Panc1 (cell line): ENCODE measurements around the gene ARHGEF40. TPM values are rescaled to one million over a fixed set of nuclear protein-coding genes. Genes with fewer than 3 reads are reported as not detected.

Experiments
- ATAC-seq: fragments of 200-7000 bp; cut with Tn5 transposase; 2 replicates; pipeline ENCODE4 v1.9.1; 2020; ENCODE audit warnings: mild to moderate bottlenecking, moderate library complexity
- BruUV-seq: library from RNA; stranded (reverse); fragments of 400-500 nt; replicated peaks from 2 replicates; lab custom pipeline; 2021; lab: Mats Ljungman, UMichigan
- CTCF ChIA-PET: fragments of 300-600 bp; sonication (Branson Sonifier 250); formaldehyde crosslinking; loops from one replicate; lab custom pipeline; 2022; ENCODE audit warnings: antibody characterized with exemption; lab: Charles Lee
- POLR2A ChIA-PET: fragments of 300-600 bp; sonication (Branson Sonifier 250); formaldehyde crosslinking; loops from one replicate; lab custom pipeline; 2022; ENCODE audit warnings: antibody characterized with exemption; lab: Charles Lee
- DNase-seq: peaks from one replicate; pipeline ENCODE4 v3.0.0-alpha.2; 2010; ENCODE audit warnings: low read depth, low spot score
- H3K27ac ChIP-seq: 2 replicates; pipeline ENCODE4 v1.5.1; 2011; ENCODE audit warnings: mild to moderate bottlenecking, low read length, inconsistent platforms
- H3K27me3 ChIP-seq: fragments of 200-500 bp; sonication (Bioruptor generic); 2 replicates; pipeline ENCODE4 v1.6.0; 2014; ENCODE audit warnings: low read length, inconsistent platforms; ENCODE audit not compliant: control insufficient read depth, insufficient read depth
- H3K36me3 ChIP-seq: fragments of 200-500 bp; sonication (Bioruptor generic); 2 replicates; pipeline ENCODE4 v1.5.1; 2014; ENCODE audit warnings: inconsistent platforms, mild to moderate bottlenecking, low read length, moderate library complexity; ENCODE audit not compliant: control insufficient read depth, insufficient read depth
- H3K4me1 ChIP-seq: 2 replicates; pipeline ENCODE4 v1.5.1; 2011; ENCODE audit warnings: inconsistent platforms, mild to moderate bottlenecking, low read length, moderate library complexity; ENCODE audit not compliant: control insufficient read depth, insufficient read depth
- H3K4me3 ChIP-seq, 2 experiments: 2 replicates each; pipeline ENCODE4 v1.5.1; 2011 to 2012; ENCODE audit warnings: low read depth in 2 of 2, low read length in 2 of 2, mild to moderate bottlenecking in 2 of 2, inconsistent platforms in 1 of 2, moderate library complexity in 1 of 2
- H3K9me3 ChIP-seq: fragments of 200-500 bp; sonication (Bioruptor generic); 2 replicates; pipeline ENCODE4 v1.5.1; 2014; ENCODE audit warnings: low read depth, mild to moderate bottlenecking, inconsistent platforms, low read length, moderate library complexity; ENCODE audit not compliant: control insufficient read depth, insufficient read depth
- CTCF ChIP-seq: fragments of 450-650 bp; IDR thresholded peaks from 2 replicates; pipeline ENCODE4 v1.5.1; 2017; ENCODE audit warnings: mild to moderate bottlenecking
- POLR2AphosphoS5 ChIP-seq: IDR thresholded peaks from 2 replicates; pipeline ENCODE4 v1.6.1; 2012; ENCODE audit warnings: mild to moderate bottlenecking, low read depth, low read length, moderate library complexity
- SIN3A ChIP-seq: IDR thresholded peaks from 2 replicates; pipeline ENCODE4 v1.6.1; 2012; ENCODE audit warnings: low read depth, mild to moderate bottlenecking, low read length, moderate library complexity, borderline replicate concordance; ENCODE audit not compliant: insufficient read depth
- TCF7L2 ChIP-seq: IDR thresholded peaks from 2 replicates; pipeline ENCODE4 v1.6.1; 2011; ENCODE audit warnings: mild to moderate bottlenecking, low read depth, low read length, inconsistent platforms
- in situ Hi-C: cut with HindIII; loops from 2 replicates; pipeline ENCODE4 v1.10.0; 2016; ENCODE audit warnings: low sequenced_read_pairs, low pct_unique_long_range_greater_than_20kb
- intact Hi-C: fragments of 100-400 bp; cut with micrococcal nuclease; formaldehyde crosslinking; loops from one replicate; pipeline ENCODE4 v1.10.0; 2022; ENCODE audit not compliant: unreplicated experiment
- total RNA-seq: library from RNA; stranded (reverse); gene quantifications from one replicate; pipeline ENCODE4 v1.2.1, GENCODE V29; 2021; ENCODE audit not compliant: unreplicated experiment
- TF ChIP-seq, protein P1 (sequence below), 2 experiments: IDR thresholded peaks; 2 replicates each; pipeline ENCODE4 v1.6.1; 2011 to 2012; ENCODE audit warnings: low read depth in 2 of 2, control low read depth in 1 of 2, low read length in 1 of 2, mild to moderate bottlenecking in 1 of 2, moderate library complexity in 1 of 2; ENCODE audit not compliant: insufficient read depth in 1 of 2

ARHGEF40 gene
- total RNA-seq, 1 experiment from 2014 or later: 11.1 TPM

DNA sequence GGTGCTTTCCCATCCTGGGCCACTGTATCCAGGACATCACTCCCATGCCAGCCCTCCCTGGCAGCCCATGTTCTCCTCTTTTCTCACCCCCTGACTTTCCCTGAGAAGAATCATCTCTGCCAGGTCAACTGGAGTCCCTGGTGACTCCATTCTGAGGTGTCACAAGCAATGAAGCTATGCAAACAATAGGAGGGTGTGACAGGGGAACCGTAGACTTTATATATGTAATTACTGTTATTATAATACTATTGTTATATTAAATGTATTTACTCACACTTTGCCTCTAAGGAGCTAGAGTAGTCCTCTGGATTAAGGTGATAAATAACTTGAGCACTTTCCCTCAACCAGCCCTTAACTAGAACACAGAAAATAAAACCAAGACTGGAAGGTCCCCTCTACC, 19.2 kb downstream of the ARHGEF40 start:
- in situ Hi-C loops (no loop called here), intact Hi-C loops (no loop called here)
- BruUV-seq: no TSS peak
- no peak for ATAC-seq
- CTCF ChIA-PET: interaction anchor here (0.7 kb wide), 1 partner anchor 22 kb away, joined by 3 read pairs; no protein-coding TSS in a partner anchor
- no peaks in the 10 kb centered on the region for H3K27me3 ChIP-seq
- no peak overlapping the region for H3K4me3 ChIP-seq
- TF ChIP-seq CTCF: no peak
- no peaks in the 10 kb centered on the region; the same call in 1 of the 2 replicates for H3K4me1 ChIP-seq
- H3K9me3 ChIP-seq: no peaks in the 10 kb centered on the region
- POLR2A ChIA-PET: no interaction called here
- no peaks in the 10 kb centered on the region for H3K36me3 ChIP-seq
- no peak overlapping the region for H3K27ac ChIP-seq
- no peak for DNase-seq

GRCh38 chr14:21089877-21090193, 19.7 kb downstream of the ARHGEF40 start:
- Histone ChIP-seq H3K4me1 (no peaks in the 10 kb centered on the region; the same call in 1 of the 2 replicates), H3K27me3 (no peaks in the 10 kb centered on the region), H3K27ac (no peak overlapping the region), H3K36me3 (no peaks in the 10 kb centered on the region), H3K4me3 (no peak overlapping the region), H3K9me3 (no peaks in the 10 kb centered on the region)
- ATAC-seq (no peak), DNase-seq (no peak)
- no TSS peak for BruUV-seq
- intact Hi-C loops (no loop called here), in situ Hi-C loops (no loop called here)
- TF ChIP-seq, protein P1, sequence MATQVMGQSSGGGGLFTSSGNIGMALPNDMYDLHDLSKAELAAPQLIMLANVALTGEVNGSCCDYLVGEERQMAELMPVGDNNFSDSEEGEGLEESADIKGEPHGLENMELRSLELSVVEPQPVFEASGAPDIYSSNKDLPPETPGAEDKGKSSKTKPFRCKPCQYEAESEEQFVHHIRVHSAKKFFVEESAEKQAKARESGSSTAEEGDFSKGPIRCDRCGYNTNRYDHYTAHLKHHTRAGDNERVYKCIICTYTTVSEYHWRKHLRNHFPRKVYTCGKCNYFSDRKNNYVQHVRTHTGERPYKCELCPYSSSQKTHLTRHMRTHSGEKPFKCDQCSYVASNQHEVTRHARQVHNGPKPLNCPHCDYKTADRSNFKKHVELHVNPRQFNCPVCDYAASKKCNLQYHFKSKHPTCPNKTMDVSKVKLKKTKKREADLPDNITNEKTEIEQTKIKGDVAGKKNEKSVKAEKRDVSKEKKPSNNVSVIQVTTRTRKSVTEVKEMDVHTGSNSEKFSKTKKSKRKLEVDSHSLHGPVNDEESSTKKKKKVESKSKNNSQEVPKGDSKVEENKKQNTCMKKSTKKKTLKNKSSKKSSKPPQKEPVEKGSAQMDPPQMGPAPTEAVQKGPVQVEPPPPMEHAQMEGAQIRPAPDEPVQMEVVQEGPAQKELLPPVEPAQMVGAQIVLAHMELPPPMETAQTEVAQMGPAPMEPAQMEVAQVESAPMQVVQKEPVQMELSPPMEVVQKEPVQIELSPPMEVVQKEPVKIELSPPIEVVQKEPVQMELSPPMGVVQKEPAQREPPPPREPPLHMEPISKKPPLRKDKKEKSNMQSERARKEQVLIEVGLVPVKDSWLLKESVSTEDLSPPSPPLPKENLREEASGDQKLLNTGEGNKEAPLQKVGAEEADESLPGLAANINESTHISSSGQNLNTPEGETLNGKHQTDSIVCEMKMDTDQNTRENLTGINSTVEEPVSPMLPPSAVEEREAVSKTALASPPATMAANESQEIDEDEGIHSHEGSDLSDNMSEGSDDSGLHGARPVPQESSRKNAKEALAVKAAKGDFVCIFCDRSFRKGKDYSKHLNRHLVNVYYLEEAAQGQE (IDR thresholded peaks at IDR 0.05; ENCODE audit: insufficient read depth in 1 of 2, low read depth in 2 of 2, low read length in 1 of 2): no peak
- no peak for TF ChIP-seq SIN3A
- TF ChIP-seq POLR2AphosphoS5: no peak
- TF ChIP-seq CTCF: no peak
- no peak for TF ChIP-seq TCF7L2
- POLR2A ChIA-PET: no interaction called here
- CTCF ChIA-PET: interaction anchor here (0.7 to 1.3 kb wide), 2 partner anchors 15 to 23 kb away, joined by 3 to 6 read pairs; no protein-coding TSS in a partner anchor
